Islet precursor cell (in vitro differentiated cells): ENCODE measurements around the gene BSDC1.
"Not testable (repeated sequence)": the region's sequence is repeated elsewhere in the genome, so short reads cannot be mapped to it uniquely, and the experiment has no call there.

ENCODE experiments used
- DNase-seq: peaks from one replicate; pipeline ENCODE4 v3.0.0-alpha.2; 2018

The BSDC1 gene

GRCh38 chr1:32394141-32394889, at the start of gene BSDC1:
Gene BSDC1 (minus strand): TSS chr1:32394441. CDS start chr1:32394414, 27 bp downstream.
- peak; percentile 100 for DNase-seq

GRCh38 chr1:32441467-32441866, 47.2 kb upstream of the BSDC1 start:
- not testable (repeated sequence) for DNase-seq

- DNase-seq: not testable (repeated sequence)
Observed at GRCh38 chr1:32438777-32439176, 44.5 kb upstream of the BSDC1 start.

GRCh38 chr1:32438136-32438535, 43.9 kb upstream of the BSDC1 start:
- DNase-seq: no peak

- DNase-seq: no peak
Observed at GRCh38 chr1:32431736-32432400, 37.6 kb upstream of the BSDC1 start.

- DNase-seq: no peak
Observed at GRCh38 chr1:32427264-32427963, 33.2 kb upstream of the BSDC1 start.

GRCh38 chr1:32426489-32427255, 32.4 kb upstream of the BSDC1 start:
- no peak for DNase-seq

GRCh38 chr1:32421775-32422174, 27.5 kb upstream of the BSDC1 start:
- no peak for DNase-seq

GRCh38 chr1:32414186-32414886, 20.1 kb upstream of the BSDC1 start:
- no peak for DNase-seq

GRCh38 chr1:32413507-32414185, 19.4 kb upstream of the BSDC1 start:
- DNase-seq: peak; percentile 71

GRCh38 chr1:32411261-32411660, 17.0 kb upstream of the BSDC1 start:
- no peak for DNase-seq

GRCh38 chr1:32406629-32407111, 12.4 kb upstream of the BSDC1 start:
- no peak for DNase-seq

- no peak for DNase-seq
Observed at GRCh38 chr1:32405672-32406467, 11.6 kb upstream of the BSDC1 start.

- DNase-seq: no peak
Observed at GRCh38 chr1:32404946-32405345, 10.7 kb upstream of the BSDC1 start.

- DNase-seq: peak; percentile 91
Observed at GRCh38 chr1:32400876-32401631, 6.8 kb upstream of the BSDC1 start.

- DNase-seq: no peak
Observed at GRCh38 chr1:32399843-32400242, 5.6 kb upstream of the BSDC1 start.

GRCh38 chr1:32398401-32398800, 4.2 kb upstream of the BSDC1 start:
- DNase-seq: peak; percentile 57

- DNase-seq: not testable (repeated sequence)
Observed at GRCh38 chr1:32396524-32396923, 2.3 kb upstream of the BSDC1 start.

- DNase-seq: no peak
Observed at GRCh38 chr1:32394890-32395432, 720 bp upstream of the BSDC1 start.

- DNase-seq: no peak
Observed at GRCh38 chr1:32393832-32394140, 455 bp downstream of the BSDC1 start.
